ENCODE data around the gene GAD2. TPM values are rescaled to one million over a fixed set of nuclear protein-coding genes. Genes with fewer than 3 reads are reported as not detected.
"Not testable (repeated sequence)": the region's sequence is repeated elsewhere in the genome, so short reads cannot be mapped to it uniquely, and the experiment has no call there.

The GAD2 gene
- polyA plus RNA-seq, 1 of the 3 experiments (the other 2 are of a cell fraction) = not detected

DNA sequence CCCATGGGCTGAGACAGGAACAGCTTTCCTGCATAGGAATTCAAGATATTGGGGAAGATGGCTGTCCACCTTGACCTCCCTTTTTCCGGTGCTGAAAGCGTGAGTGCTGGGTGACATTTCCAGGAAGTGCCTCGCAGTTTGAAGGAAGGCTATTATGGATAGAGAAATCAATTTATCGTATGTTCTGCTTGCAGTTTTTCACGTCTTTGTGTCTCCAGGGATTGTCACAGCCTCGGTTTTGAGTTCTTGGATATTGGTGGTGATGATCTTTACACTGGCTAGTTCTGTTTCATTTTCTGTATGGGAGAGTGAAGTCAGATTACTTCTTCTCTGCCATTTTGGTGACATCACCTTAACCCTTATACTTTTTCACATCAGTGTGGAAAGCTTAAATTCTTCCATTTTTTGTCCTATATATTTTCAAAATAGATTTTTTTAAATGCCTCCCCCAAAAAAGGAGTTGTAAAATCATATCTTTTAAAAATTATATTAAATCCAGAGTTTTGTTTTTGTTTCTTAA is 119.1 kb downstream of the GAD2 start (continued):
- TF ChIP-seq, protein P1, sequence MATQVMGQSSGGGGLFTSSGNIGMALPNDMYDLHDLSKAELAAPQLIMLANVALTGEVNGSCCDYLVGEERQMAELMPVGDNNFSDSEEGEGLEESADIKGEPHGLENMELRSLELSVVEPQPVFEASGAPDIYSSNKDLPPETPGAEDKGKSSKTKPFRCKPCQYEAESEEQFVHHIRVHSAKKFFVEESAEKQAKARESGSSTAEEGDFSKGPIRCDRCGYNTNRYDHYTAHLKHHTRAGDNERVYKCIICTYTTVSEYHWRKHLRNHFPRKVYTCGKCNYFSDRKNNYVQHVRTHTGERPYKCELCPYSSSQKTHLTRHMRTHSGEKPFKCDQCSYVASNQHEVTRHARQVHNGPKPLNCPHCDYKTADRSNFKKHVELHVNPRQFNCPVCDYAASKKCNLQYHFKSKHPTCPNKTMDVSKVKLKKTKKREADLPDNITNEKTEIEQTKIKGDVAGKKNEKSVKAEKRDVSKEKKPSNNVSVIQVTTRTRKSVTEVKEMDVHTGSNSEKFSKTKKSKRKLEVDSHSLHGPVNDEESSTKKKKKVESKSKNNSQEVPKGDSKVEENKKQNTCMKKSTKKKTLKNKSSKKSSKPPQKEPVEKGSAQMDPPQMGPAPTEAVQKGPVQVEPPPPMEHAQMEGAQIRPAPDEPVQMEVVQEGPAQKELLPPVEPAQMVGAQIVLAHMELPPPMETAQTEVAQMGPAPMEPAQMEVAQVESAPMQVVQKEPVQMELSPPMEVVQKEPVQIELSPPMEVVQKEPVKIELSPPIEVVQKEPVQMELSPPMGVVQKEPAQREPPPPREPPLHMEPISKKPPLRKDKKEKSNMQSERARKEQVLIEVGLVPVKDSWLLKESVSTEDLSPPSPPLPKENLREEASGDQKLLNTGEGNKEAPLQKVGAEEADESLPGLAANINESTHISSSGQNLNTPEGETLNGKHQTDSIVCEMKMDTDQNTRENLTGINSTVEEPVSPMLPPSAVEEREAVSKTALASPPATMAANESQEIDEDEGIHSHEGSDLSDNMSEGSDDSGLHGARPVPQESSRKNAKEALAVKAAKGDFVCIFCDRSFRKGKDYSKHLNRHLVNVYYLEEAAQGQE (IDR thresholded peaks at IDR 0.05; ENCODE audit: low read depth, low read length) = no peak
- TF ChIP-seq YY1 (IDR thresholded peaks at IDR 0.05; ENCODE audit: low read depth) = no peak
- no peak for TF ChIP-seq RXRA (IDR thresholded peaks at IDR 0.05; ENCODE audit: borderline replicate concordance, low read depth)
- TF ChIP-seq, protein P2, sequence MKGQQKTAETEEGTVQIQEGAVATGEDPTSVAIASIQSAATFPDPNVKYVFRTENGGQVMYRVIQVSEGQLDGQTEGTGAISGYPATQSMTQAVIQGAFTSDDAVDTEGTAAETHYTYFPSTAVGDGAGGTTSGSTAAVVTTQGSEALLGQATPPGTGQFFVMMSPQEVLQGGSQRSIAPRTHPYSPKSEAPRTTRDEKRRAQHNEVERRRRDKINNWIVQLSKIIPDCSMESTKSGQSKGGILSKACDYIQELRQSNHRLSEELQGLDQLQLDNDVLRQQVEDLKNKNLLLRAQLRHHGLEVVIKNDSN (IDR thresholded peaks at IDR 0.05; ENCODE audit: borderline replicate concordance, low read depth) = no peak

DNA sequence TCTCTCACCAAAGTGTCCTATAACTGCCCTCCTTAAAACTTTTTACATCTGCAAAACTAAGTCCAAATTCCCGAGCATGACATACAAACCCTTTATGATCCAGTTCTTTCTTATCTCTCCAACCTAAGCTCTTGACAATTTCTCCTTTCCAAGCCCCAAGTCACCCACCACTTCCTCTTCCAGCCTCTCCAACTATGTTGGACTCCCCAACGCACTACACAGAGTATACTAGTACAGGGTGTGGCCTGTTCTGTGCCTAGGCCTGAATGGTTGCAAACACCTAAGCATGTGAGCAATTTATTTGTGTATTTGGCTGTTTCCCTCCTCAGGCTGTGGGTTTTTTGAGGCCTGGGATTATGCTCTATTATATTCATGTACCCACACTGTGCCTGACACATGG is 120.4 kb downstream of the GAD2 start:
- DNase-seq = no peak
- Histone ChIP-seq H3K9ac (no peak overlapping the region), H3K27ac (ENCODE audit: low read depth in 2 of 2, low read length in 1 of 2) (no peak overlapping the region), H3K4me1 (ENCODE audit: control insufficient read depth in 1 of 2, insufficient read depth in 2 of 2, low read depth in 1 of 2, low read length in 1 of 2) (peaks cover 0 to 3% of the 10 kb centered on the region in 2 experiments; a peak in 1 of 4 replicates), H3K27me3 (ENCODE audit: insufficient read depth) (no peaks in the 10 kb centered on the region), H3F3A (replicated peaks; ENCODE audit: insufficient read depth) (no peaks in the 10 kb centered on the region), H3K9me3 (no peaks in the 10 kb centered on the region), H3K9me2 (no peaks in the 10 kb centered on the region), H3K4me2 (no peak overlapping the region), H3K36me3 (replicated peaks in 1 of 2; ENCODE audit: control insufficient read depth in 1 of 2, insufficient read depth in 2 of 2, low read length in 1 of 2) (no peaks in the 10 kb centered on the region), H4K20me1 (ENCODE audit: insufficient read depth) (no peaks in the 10 kb centered on the region), H3K79me2 (ENCODE audit: insufficient read depth) (no peaks in the 10 kb centered on the region), H2AFZ (ENCODE audit: low read depth) (no peak overlapping the region), H3K4me3 (ENCODE audit: low read depth in 2 of 2, low read length in 1 of 2) (no peak overlapping the region)
- ChIA-PET CTCF (no interaction called here), POLR2A (no interaction called here)
- TF ChIP-seq, protein P2 (IDR thresholded peaks at IDR 0.05; ENCODE audit: borderline replicate concordance, low read depth) = no peak
- TF ChIP-seq YY1 (IDR thresholded peaks at IDR 0.05; ENCODE audit: low read depth) (no peak), GATA2 (CRISPR knock-in tag; IDR thresholded peaks at IDR 0.05) (no peak), JUND (IDR thresholded peaks at IDR 0.05) (no peak), CHD2 (IDR thresholded peaks at IDR 0.05; ENCODE audit: low read length, partially characterized antibody) (no peak), MEF2A (IDR thresholded peaks at IDR 0.05; ENCODE audit: borderline replicate concordance, low read depth) (no peak), NFIC (IDR thresholded peaks at IDR 0.05; ENCODE audit: borderline replicate concordance) (no peak), RAD21 (IDR thresholded peaks at IDR 0.05; ENCODE audit: low read length) (no peak)
- WGBS (ENCODE audit: low lambda C conversion rate) = 10% methylated on average over 2 of the region's 2 CpGs

DNA sequence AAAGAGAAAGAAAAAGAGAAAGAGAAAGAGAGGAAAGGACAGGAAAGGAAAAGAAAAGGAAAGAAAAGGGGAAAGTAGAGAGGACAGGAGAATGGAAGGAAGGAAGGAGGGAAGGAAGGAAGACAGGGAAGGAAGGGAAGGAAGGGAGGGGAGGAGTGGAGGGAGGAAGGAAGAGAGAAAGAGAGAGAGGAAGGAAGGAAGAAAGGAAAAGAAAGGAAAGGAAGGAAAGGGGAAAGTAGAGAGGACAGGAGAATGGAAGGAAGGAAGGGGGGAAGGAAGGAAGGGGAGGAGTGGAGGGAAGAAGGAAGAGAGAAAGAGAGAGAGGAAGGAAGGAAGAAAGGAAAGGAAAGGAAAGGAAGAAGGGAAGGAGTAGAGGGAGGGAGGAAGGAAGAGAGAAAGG is 125.1 kb downstream of the GAD2 start:
- H3K4me3 ChIP-seq (ENCODE audit: low read depth in 2 of 2, low read length in 1 of 2) = no peak overlapping the region
- no peak for DNase-seq
- no peaks in the 10 kb centered on the region for H3K27me3 ChIP-seq (ENCODE audit: insufficient read depth)
- H3K27ac ChIP-seq (ENCODE audit: low read depth in 2 of 2, low read length in 1 of 2) = no peak overlapping the region
- no peaks in the 10 kb centered on the region for H3K79me2 ChIP-seq (ENCODE audit: insufficient read depth)
- POLR2A ChIA-PET = no interaction called here
- no peaks in the 10 kb centered on the region for H3K9me2 ChIP-seq
- H4K20me1 ChIP-seq (ENCODE audit: insufficient read depth) = no peaks in the 10 kb centered on the region
- no peaks in the 10 kb centered on the region for H3K4me1 ChIP-seq (ENCODE audit: control insufficient read depth in 1 of 2, insufficient read depth in 2 of 2, low read depth in 1 of 2, low read length in 1 of 2)
- H3K4me2 ChIP-seq = no peak overlapping the region
- no peak overlapping the region for H3K9ac ChIP-seq
- TF ChIP-seq, protein P1 (IDR thresholded peaks at IDR 0.05; ENCODE audit: low read depth, low read length) = no peak
- CTCF ChIA-PET = interaction anchor here (0.6 kb wide), 1 partner anchor 343 kb away, joined by 3 read pairs; no protein-coding TSS in a partner anchor
- H3K36me3 ChIP-seq (replicated peaks in 1 of 2; ENCODE audit: control insufficient read depth in 1 of 2, insufficient read depth in 2 of 2, low read length in 1 of 2) = no peaks in the 10 kb centered on the region
- no peaks in the 10 kb centered on the region for H3K9me3 ChIP-seq
- H2AFZ ChIP-seq (ENCODE audit: low read depth) = no peak overlapping the region
- no peaks in the 10 kb centered on the region for H3F3A ChIP-seq (replicated peaks; ENCODE audit: insufficient read depth)

DNA sequence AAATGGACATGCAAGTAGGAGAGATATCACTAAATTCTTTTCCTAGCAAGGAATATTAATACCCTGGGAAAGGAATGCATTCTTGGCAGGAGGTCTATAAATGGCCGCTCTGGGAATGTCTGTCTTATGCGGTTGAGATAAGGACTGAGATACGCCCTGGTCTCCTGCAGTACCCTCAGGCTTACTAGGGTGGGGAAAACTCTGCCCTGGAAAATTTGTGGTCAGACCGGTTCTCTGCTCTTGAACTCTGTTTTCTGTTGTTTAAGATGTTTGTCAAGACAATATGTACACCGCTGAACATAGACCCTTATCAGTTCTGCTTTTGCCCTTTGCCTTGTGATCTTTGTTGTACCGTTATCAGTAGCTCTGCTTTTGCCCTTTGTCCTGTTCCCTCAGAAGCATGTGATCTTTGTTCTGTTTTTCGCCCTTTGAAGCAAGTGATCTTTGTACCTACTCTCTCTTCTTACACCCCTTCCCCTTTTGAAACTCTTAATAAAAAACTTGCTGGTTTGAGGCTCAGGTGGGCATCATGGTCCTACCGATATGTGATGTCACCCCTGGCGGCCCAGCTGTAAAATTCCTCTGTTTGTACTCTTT is 132.3 kb downstream of the GAD2 start:
- H2AFZ ChIP-seq (ENCODE audit: low read depth); H3K4me1 ChIP-seq (ENCODE audit: control insufficient read depth in 1 of 2, insufficient read depth in 2 of 2, low read depth in 1 of 2, low read length in 1 of 2); H4K20me1 ChIP-seq (ENCODE audit: insufficient read depth); H3K4me2 ChIP-seq; H3K4me3 ChIP-seq (ENCODE audit: low read depth in 2 of 2, low read length in 1 of 2); H3K27ac ChIP-seq (ENCODE audit: low read depth in 2 of 2, low read length in 1 of 2); H3K27me3 ChIP-seq (ENCODE audit: insufficient read depth); H3K36me3 ChIP-seq (replicated peaks in 1 of 2; ENCODE audit: control insufficient read depth in 1 of 2, insufficient read depth in 2 of 2, low read length in 1 of 2); CTCF ChIA-PET; H3K9me2 ChIP-seq; POLR2A ChIA-PET; H3K9ac ChIP-seq; H3K79me2 ChIP-seq (ENCODE audit: insufficient read depth); H3K9me3 ChIP-seq; H3F3A ChIP-seq (replicated peaks; ENCODE audit: insufficient read depth); DNase-seq: not testable (repeated sequence)
- WGBS (ENCODE audit: low lambda C conversion rate) = 10% methylated on average over 9 of the region's 9 CpGs
